HCT116 (cell line): Measurements from ENCODE around the gene ANKLE2. TPM values are rescaled to one million over a fixed set of nuclear protein-coding genes. Genes with fewer than 3 reads are reported as not detected.

Source experiments
- ATAC-seq: fragments of 200-7000 bp; cut with Tn5 transposase; 2 replicates; pipeline ENCODE4 v1.9.1; 2020; ENCODE audit warnings: mild to moderate bottlenecking, moderate library complexity
- BruUV-seq: library from RNA; stranded (reverse); fragments of 400-500 nt; replicated peaks from 2 replicates; lab custom pipeline; 2021; lab: Mats Ljungman, UMichigan
- CTCF ChIA-PET: fragments of 300-600 bp; sonication (Branson Sonifier 250); formaldehyde crosslinking; loops from one replicate; lab custom pipeline; 2021; ENCODE audit warnings: antibody characterized with exemption; lab: Charles Lee
- POLR2A ChIA-PET: fragments of 300-600, 350-600 bp; sonication (Branson Sonifier 250); formaldehyde crosslinking; loops from one replicate; lab custom pipeline; 2021; ENCODE audit warnings: antibody characterized with exemption; lab: Charles Lee
- RAD21 ChIA-PET, 2 experiments: fragments of 300-600 bp; sonication (Branson Sonifier 250); formaldehyde crosslinking; loops; one replicate each; lab custom pipeline; 2023; ENCODE audit warnings: low total read pairs in 2 of 2; ENCODE audit not compliant: uncharacterized antibody in 2 of 2, unreplicated experiment in 2 of 2, low non-redundant PET in 1 of 2; lab: Charles Lee
- DNase-seq: peaks from one replicate; pipeline ENCODE4 v3.0.0-alpha.2; 2010; ENCODE audit warnings: low read depth, low spot score
- H2AFZ ChIP-seq: fragments of 200-600 bp; shearing (Covaris generic), sonication (generic); 2 replicates; pipeline ENCODE4 v1.6.1; 2017; ENCODE audit warnings: low read depth, mixed run types, mixed read lengths, antibody characterized with exemption, low read length; ENCODE audit not compliant: poor library complexity, severe bottlenecking
- H3K27ac ChIP-seq: 2 replicates; pipeline ENCODE4 v1.5.1; 2012; ENCODE audit warnings: low read depth, low read length
- H3K27me3 ChIP-seq: fragments of 200-600 bp; sonication (generic); 2 replicates; pipeline ENCODE4 v1.6.1; 2016; ENCODE audit warnings: mixed run types, low read length, mixed read lengths; ENCODE audit not compliant: insufficient read depth
- H3K36me3 ChIP-seq, 2 experiments: fragments of 200-500 bp in 1 of 2; fragments of 200-600 bp in 1 of 2; sonication (Bioruptor generic) in 1 of 2; sonication (generic) in 1 of 2; 2 replicates each; pipeline versions ENCODE4 v1.5.1 to v1.6.1; 2014 to 2016; ENCODE audit warnings: low read length in 2 of 2, inconsistent platforms in 1 of 2, mixed read lengths in 1 of 2, mixed run types in 1 of 2; ENCODE audit not compliant: insufficient read depth in 2 of 2, control insufficient read depth in 1 of 2
- H3K4me1 ChIP-seq, 2 experiments: fragments of 200-600 bp in 1 of 2; sonication (generic) in 1 of 2; 2 replicates each; pipeline versions ENCODE4 v1.5.1 to v1.6.1; 2012 to 2017; ENCODE audit warnings: low read length in 2 of 2, inconsistent platforms in 1 of 2, mild to moderate bottlenecking in 1 of 2, mixed read lengths in 1 of 2, mixed run types in 1 of 2, moderate library complexity in 1 of 2; ENCODE audit not compliant: insufficient read depth in 2 of 2, control insufficient read depth in 1 of 2
- H3K4me2 ChIP-seq: fragments of 200-600 bp; sonication (generic); 2 replicates; pipeline ENCODE4 v1.6.1; 2017; ENCODE audit warnings: mixed run types, low read length, mixed read lengths
- H3K4me3 ChIP-seq, 2 experiments: fragments of 200-600 bp in 1 of 2; sonication (generic) in 1 of 2; replicated peaks in 1 of 2; 2 replicates each; pipeline ENCODE4 v1.5.1; 2011 to 2016; ENCODE audit warnings: low read length in 2 of 2, control low read depth in 1 of 2, low read depth in 1 of 2, mild to moderate bottlenecking in 1 of 2, mixed read lengths in 1 of 2, mixed run types in 1 of 2
- H3K79me2 ChIP-seq: fragments of 200-600 bp; sonication (generic); 2 replicates; pipeline ENCODE4 v1.6.1; 2017; ENCODE audit warnings: mild to moderate bottlenecking, mixed run types, low read length, moderate library complexity, mixed read lengths; ENCODE audit not compliant: insufficient read depth
- H3K9ac ChIP-seq: fragments of 200-600 bp; sonication (generic); 2 replicates; pipeline ENCODE4 v1.6.1; 2016; ENCODE audit warnings: low read length, mixed read lengths
- H3K9me2 ChIP-seq: fragments of 200-600 bp; sonication (generic), shearing (Covaris generic); 2 replicates; pipeline ENCODE4 v1.6.1; 2017; ENCODE audit warnings: mixed run types, mild to moderate bottlenecking, moderate library complexity; ENCODE audit not compliant: insufficient read depth
- H3K9me3 ChIP-seq, 2 experiments: fragments of 200-500 bp in 1 of 2; fragments of 200-600 bp in 1 of 2; sonication (Bioruptor generic) in 1 of 2; sonication (generic) in 1 of 2; 2 replicates each; pipeline ENCODE4 v1.6.1; 2014 to 2017; ENCODE audit warnings: low read length in 2 of 2, mixed read lengths in 2 of 2, inconsistent platforms in 1 of 2, low read depth in 1 of 2, mild to moderate bottlenecking in 1 of 2, mixed run types in 1 of 2, moderate library complexity in 1 of 2; ENCODE audit not compliant: control insufficient read depth in 1 of 2, insufficient read depth in 1 of 2
- H4K20me1 ChIP-seq: fragments of 200-600 bp; sonication (generic), shearing (Covaris generic); 2 replicates; pipeline ENCODE4 v1.6.1; 2017; ENCODE audit warnings: mixed run types, mild to moderate bottlenecking, moderate library complexity; ENCODE audit not compliant: insufficient read depth
- CBX3 ChIP-seq: IDR thresholded peaks from 2 replicates; pipeline ENCODE4 v1.6.1; 2012; ENCODE audit warnings: low read depth
- EGR1 ChIP-seq: IDR thresholded peaks from 2 replicates; pipeline ENCODE4 v1.6.1; 2012; ENCODE audit warnings: low read depth
- ELF1 ChIP-seq: IDR thresholded peaks from 2 replicates; pipeline ENCODE4 v1.6.1; 2012; ENCODE audit warnings: low read depth, borderline replicate concordance
- EZH2 ChIP-seq: fragments of 200-600 bp; sonication (generic); IDR thresholded peaks from 2 replicates; pipeline ENCODE4 v1.6.1; 2017; ENCODE audit warnings: antibody characterized with exemption, mixed run types
- EZH2phosphoT487 ChIP-seq: fragments of 200-600 bp; IDR thresholded peaks from 2 replicates; pipeline ENCODE4 v1.6.1; 2018; ENCODE audit warnings: antibody characterized with exemption, borderline replicate concordance
- FOSL1 ChIP-seq: IDR thresholded peaks from 2 replicates; pipeline ENCODE4 v1.6.1; 2012; ENCODE audit warnings: low read depth
- JUND ChIP-seq: IDR thresholded peaks from 2 replicates; pipeline ENCODE4 v1.6.1; 2012
- POLR2A ChIP-seq: IDR thresholded peaks from 2 replicates; pipeline ENCODE4 v1.7.0; 2011; ENCODE audit warnings: borderline replicate concordance; ENCODE audit not compliant: insufficient read depth, insufficient read length; ENCODE audit errors: extremely low read depth
- POLR2AphosphoS5 ChIP-seq: IDR thresholded peaks from 2 replicates; pipeline ENCODE4 v1.6.1; 2011; ENCODE audit warnings: mild to moderate bottlenecking, low read depth, low read length, moderate library complexity
- SP1 ChIP-seq: IDR thresholded peaks from 2 replicates; pipeline ENCODE4 v1.6.1; 2012; ENCODE audit warnings: low read depth
- SRF ChIP-seq: IDR thresholded peaks from 2 replicates; pipeline ENCODE4 v1.6.1; 2012; ENCODE audit warnings: low read depth
- TCF7L2 ChIP-seq: IDR thresholded peaks from 2 replicates; pipeline ENCODE4 v1.7.0; 2011; ENCODE audit warnings: borderline replicate concordance, inconsistent platforms; ENCODE audit not compliant: insufficient read depth, insufficient read length; ENCODE audit errors: extremely low read depth
- YY1 ChIP-seq: IDR thresholded peaks from 2 replicates; pipeline ENCODE4 v1.6.1; 2011; ENCODE audit warnings: low read length, low read depth, moderate library complexity, mild to moderate bottlenecking; ENCODE audit not compliant: insufficient replicate concordance; ENCODE audit errors: extremely low read depth
- ZFX ChIP-seq: fragments of 450-650 bp; IDR thresholded peaks from 2 replicates; pipeline ENCODE4 v1.6.1; 2017
- ZNF274 ChIP-seq: fragments of 200-500 bp; sonication (Bioruptor generic); IDR thresholded peaks from 2 replicates; pipeline ENCODE4 v1.6.1; 2014; ENCODE audit warnings: mild to moderate bottlenecking, low read depth, low read length, inconsistent platforms
- intact Hi-C: fragments of 100-400 bp; cut with micrococcal nuclease; formaldehyde crosslinking; loops from 2 replicates; pipeline ENCODE4 v1.10.0; 2022
- total RNA-seq: library from RNA; stranded (reverse); gene quantifications from one replicate; pipeline ENCODE4 v1.2.1, GENCODE V29; 2021; ENCODE audit not compliant: unreplicated experiment
- TF ChIP-seq, protein P1 (sequence below): IDR thresholded peaks from 2 replicates; pipeline ENCODE4 v1.6.1; 2012
- TF ChIP-seq, protein P2 (sequence below), 3 experiments: fragments of 200-600 bp in 1 of 3; sonication (generic) in 1 of 3; IDR thresholded peaks in 2 of 3; conservative IDR thresholded peaks in 1 of 3; 2 replicates each; pipeline ENCODE4 v1.5.1; 2012 to 2017; ENCODE audit warnings: low read depth in 2 of 3, low read length in 2 of 3, antibody characterized with exemption in 1 of 3, borderline replicate concordance in 1 of 3, control low read depth in 1 of 3, mild to moderate bottlenecking in 1 of 3, mixed read lengths in 1 of 3, mixed run types in 1 of 3, moderate library complexity in 1 of 3; ENCODE audit not compliant: insufficient read depth in 1 of 3
- TF ChIP-seq, protein P3 (sequence below): IDR thresholded peaks from 2 replicates; pipeline ENCODE4 v1.6.1; 2012; ENCODE audit warnings: low read depth

ANKLE2 gene
- total RNA-seq, 1 experiment from 2014 or later = 68.8 TPM

DNA sequence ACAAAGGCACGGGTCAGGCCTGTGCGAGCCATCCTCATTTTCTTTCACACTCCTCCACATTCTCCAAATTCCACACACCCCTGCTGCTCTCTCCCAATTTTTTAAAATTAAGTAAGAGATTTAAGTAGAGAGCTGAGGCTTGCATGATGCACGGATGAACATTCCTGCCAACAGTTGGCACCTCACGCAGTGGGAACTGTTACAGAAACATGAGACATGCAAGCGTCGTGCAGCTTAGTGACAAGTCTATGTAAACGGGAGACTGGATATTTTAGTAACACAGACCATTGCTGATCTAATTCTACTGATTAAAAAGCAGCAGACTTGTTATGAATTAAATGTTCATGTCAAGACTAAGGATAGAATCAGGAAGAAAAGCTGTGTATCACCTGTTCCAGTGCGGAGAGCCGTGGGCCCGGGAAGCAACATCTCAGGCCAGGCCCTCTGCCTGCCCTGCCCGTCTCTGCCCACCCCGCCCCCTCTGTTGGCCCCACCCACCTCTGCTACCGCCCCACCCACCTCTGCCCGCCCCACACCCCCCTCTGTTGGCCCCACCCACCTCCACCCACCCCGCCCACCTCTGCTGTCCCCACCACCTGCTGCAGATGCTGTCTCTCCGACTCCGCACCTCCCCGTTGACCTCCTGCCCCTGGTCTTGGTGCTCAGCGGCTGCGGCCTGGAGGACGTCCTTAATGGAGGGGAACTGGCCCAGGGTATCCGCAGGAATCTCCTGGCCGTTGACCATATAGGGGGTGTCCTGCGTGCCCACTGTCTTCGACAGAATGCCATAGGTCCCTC, 45.9 kb upstream of the ANKLE2 start:
- no peak overlapping the region for H3K27ac ChIP-seq

More for the DNA sequence above, 45.9 kb upstream of the ANKLE2 start:
- Histone ChIP-seq H3K79me2 (peaks cover 11% of the 10 kb centered on the region), H3K4me2 (no peak overlapping the region)
- no TSS peak for BruUV-seq
- intact Hi-C loops = no loop called here
- TF ChIP-seq FOSL1 = no peak
- no peak for TF ChIP-seq POLR2A
- TF ChIP-seq ZFX = no peak
- TF ChIP-seq TCF7L2 = no peak
- TF ChIP-seq POLR2AphosphoS5 = no peak
- TF ChIP-seq ELF1 = no peak
- TF ChIP-seq CBX3 = no peak
- TF ChIP-seq, protein P1, sequence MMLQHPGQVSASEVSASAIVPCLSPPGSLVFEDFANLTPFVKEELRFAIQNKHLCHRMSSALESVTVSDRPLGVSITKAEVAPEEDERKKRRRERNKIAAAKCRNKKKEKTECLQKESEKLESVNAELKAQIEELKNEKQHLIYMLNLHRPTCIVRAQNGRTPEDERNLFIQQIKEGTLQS = no peak
- TF ChIP-seq EZH2 = no peak
- no peak for TF ChIP-seq EGR1
- TF ChIP-seq, protein P2, sequence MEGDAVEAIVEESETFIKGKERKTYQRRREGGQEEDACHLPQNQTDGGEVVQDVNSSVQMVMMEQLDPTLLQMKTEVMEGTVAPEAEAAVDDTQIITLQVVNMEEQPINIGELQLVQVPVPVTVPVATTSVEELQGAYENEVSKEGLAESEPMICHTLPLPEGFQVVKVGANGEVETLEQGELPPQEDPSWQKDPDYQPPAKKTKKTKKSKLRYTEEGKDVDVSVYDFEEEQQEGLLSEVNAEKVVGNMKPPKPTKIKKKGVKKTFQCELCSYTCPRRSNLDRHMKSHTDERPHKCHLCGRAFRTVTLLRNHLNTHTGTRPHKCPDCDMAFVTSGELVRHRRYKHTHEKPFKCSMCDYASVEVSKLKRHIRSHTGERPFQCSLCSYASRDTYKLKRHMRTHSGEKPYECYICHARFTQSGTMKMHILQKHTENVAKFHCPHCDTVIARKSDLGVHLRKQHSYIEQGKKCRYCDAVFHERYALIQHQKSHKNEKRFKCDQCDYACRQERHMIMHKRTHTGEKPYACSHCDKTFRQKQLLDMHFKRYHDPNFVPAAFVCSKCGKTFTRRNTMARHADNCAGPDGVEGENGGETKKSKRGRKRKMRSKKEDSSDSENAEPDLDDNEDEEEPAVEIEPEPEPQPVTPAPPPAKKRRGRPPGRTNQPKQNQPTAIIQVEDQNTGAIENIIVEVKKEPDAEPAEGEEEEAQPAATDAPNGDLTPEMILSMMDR (IDR thresholded peaks at IDR 0.05 in 2 of 3, conservative IDR thresholded peaks at IDR 0.05 in 1 of 3; ENCODE audit: borderline replicate concordance in 1 of 3, insufficient read depth in 1 of 3, low read depth in 2 of 3, low read length in 2 of 3) = no peak
- TF ChIP-seq JUND = no peak
- no peak for TF ChIP-seq SP1
- TF ChIP-seq SRF = no peak
- TF ChIP-seq, protein P3, sequence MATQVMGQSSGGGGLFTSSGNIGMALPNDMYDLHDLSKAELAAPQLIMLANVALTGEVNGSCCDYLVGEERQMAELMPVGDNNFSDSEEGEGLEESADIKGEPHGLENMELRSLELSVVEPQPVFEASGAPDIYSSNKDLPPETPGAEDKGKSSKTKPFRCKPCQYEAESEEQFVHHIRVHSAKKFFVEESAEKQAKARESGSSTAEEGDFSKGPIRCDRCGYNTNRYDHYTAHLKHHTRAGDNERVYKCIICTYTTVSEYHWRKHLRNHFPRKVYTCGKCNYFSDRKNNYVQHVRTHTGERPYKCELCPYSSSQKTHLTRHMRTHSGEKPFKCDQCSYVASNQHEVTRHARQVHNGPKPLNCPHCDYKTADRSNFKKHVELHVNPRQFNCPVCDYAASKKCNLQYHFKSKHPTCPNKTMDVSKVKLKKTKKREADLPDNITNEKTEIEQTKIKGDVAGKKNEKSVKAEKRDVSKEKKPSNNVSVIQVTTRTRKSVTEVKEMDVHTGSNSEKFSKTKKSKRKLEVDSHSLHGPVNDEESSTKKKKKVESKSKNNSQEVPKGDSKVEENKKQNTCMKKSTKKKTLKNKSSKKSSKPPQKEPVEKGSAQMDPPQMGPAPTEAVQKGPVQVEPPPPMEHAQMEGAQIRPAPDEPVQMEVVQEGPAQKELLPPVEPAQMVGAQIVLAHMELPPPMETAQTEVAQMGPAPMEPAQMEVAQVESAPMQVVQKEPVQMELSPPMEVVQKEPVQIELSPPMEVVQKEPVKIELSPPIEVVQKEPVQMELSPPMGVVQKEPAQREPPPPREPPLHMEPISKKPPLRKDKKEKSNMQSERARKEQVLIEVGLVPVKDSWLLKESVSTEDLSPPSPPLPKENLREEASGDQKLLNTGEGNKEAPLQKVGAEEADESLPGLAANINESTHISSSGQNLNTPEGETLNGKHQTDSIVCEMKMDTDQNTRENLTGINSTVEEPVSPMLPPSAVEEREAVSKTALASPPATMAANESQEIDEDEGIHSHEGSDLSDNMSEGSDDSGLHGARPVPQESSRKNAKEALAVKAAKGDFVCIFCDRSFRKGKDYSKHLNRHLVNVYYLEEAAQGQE = no peak
- TF ChIP-seq YY1 = no peak
- TF ChIP-seq ZNF274 = no peak
- no peak for TF ChIP-seq EZH2phosphoT487
- TF ChIP-seq, all 23 proteins: peak for 0
- no peaks in the 10 kb centered on the region for H3K27me3 ChIP-seq
- POLR2A ChIA-PET = no interaction called here
- no peak overlapping the region for H3K9ac ChIP-seq
- no peaks in the 10 kb centered on the region for H3K4me1 ChIP-seq
- H4K20me1 ChIP-seq = no peaks in the 10 kb centered on the region
- no peak for DNase-seq
- no peaks in the 10 kb centered on the region for H3K9me3 ChIP-seq
- peaks cover 32 to 37% of the 10 kb centered on the region in 2 experiments; a peak in 3 of 4 replicates for H3K36me3 ChIP-seq
- RAD21 ChIA-PET = no interaction called here
- no peak overlapping the region for H3K4me3 ChIP-seq
- no peaks in the 10 kb centered on the region for H3K9me2 ChIP-seq
- no peak; the same call in 1 of the 2 replicates for ATAC-seq
- CTCF ChIA-PET = no interaction called here
- no peak overlapping the region for H2AFZ ChIP-seq
